ENCODE measurements around the gene CCDC187.

GRCh38 chr9:136347472-136348256, 43.8 kb upstream of the CCDC187 start:
- no peak for TF ChIP-seq POLR2A (IDR thresholded peaks at IDR 0.05)
- TF ChIP-seq CTCF (IDR thresholded peaks at IDR 0.05): no peak
- no peak for TF ChIP-seq EP300 (IDR thresholded peaks at IDR 0.05)
- no peak for TF ChIP-seq POLR2AphosphoS5 (IDR thresholded peaks at IDR 0.05)
